ENCODE results near the gene PCGF2. TPM values are rescaled to one million over a fixed set of nuclear protein-coding genes. Genes with fewer than 3 reads are reported as not detected.
A peak's percentile ranks its signal among the peaks of the same experiment; 100 is the strongest.

PCGF2 gene
- total RNA-seq, 1 donor from 2014 or later: 16.7 TPM

DNA sequence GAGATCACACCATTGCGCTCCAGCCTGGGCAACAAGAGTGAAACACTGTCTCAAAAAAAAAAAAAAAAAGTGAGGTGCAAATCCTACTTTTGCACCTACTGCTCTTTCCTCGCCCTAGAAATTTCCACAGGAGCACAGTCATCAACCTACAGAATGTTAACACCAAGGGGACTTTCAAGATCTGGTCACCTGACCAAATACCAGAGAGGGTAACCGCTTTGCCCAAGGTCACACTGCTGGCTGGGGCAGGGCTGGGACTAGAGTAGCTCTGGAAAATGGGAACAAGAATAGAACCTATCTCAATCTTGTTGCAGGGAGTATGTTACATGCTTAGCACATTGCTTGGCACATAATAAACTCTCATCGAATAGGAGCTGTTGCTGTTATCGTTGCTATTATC is 49.4 kb downstream of the PCGF2 start:
- Mint-ChIP-seq H3K27ac (no peak overlapping the region), H3K9me3 (peaks cover 2% of the 10 kb centered on the region), H3K36me3 (no peaks in the 10 kb centered on the region), H3K4me1 (peaks cover 26% of the 10 kb centered on the region), H3K4me3 (no peak overlapping the region), H3K27me3 (ENCODE audit: insufficient read depth, low read depth) (peaks cover 21% of the 10 kb centered on the region)
- H3K79me2 ChIP-seq (ENCODE audit: low read depth): no peaks in the 10 kb centered on the region
- H2AFZ ChIP-seq (replicated peaks): no peak overlapping the region
- TF ChIP-seq EZH2 (IDR thresholded peaks at IDR 0.05) (no peak), EZH2phosphoT487 (IDR thresholded peaks at IDR 0.05) (no peak), CTCF (IDR thresholded peaks at IDR 0.05) (no peak)
- no peaks in the 10 kb centered on the region for H3K9me3 ChIP-seq (ENCODE audit: low read depth)
- H3K36me3 ChIP-seq: no peaks in the 10 kb centered on the region
- H3K27ac ChIP-seq: no peak overlapping the region
- peaks cover 10% of the 10 kb centered on the region for H3K4me1 ChIP-seq
- no peak overlapping the region for H3K9ac ChIP-seq
- no peak for DNase-seq (ENCODE audit: low spot score)
- peaks cover 16% of the 10 kb centered on the region for H4K20me1 ChIP-seq (ENCODE audit: low read depth)
- H3K4me3 ChIP-seq: no peak overlapping the region
- peaks cover 43% of the 10 kb centered on the region for H3F3A ChIP-seq (ENCODE audit: low read depth)
- H3K27me3 ChIP-seq: peaks cover 86% of the 10 kb centered on the region
- no peak overlapping the region for H3K4me2 ChIP-seq

DNA sequence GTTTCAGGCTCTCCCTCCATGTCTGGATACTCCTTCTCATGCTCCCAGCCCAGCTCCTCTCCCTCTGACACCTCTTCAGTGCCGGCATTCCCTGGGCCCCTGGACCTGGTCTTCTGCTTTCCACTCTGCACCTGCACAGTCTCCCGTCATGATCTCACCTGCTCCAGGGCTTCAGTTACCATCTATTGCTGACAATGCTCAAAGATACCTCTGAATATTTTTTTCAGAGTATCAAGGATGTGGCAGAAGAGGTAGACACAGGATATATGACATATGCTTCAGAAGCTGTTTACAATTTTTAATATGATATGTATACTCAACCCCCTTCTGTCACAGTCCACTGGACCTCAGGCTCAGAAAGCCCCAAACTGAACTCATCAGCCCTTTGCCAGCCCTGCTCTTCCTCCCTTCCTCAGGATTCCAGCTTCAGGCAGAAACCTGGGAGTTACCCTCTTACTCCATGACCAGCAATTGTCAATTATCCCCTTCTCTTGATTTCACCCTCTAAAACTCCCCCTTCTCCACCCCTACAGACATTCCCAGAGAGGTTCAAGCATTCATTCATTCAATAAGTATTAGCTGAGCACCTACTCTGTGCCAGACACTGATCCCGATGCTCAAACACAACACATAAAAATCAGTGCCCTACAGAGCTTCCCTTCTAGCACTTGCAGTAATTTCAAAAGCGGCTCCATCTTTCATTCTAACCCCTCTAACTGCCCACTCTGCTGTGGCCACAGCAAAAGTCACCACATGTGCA is 50.9 kb downstream of the PCGF2 start:
- Histone ChIP-seq H3K4me3 (no peak overlapping the region), H3K4me1 (peaks cover 11% of the 10 kb centered on the region), H2AFZ (replicated peaks) (no peak overlapping the region), H4K20me1 (ENCODE audit: low read depth) (peaks cover 3% of the 10 kb centered on the region), H3F3A (ENCODE audit: low read depth) (peaks cover 30% of the 10 kb centered on the region), H3K36me3 (no peaks in the 10 kb centered on the region), H3K4me2 (no peak overlapping the region), H3K27ac (no peak overlapping the region), H3K9ac (no peak overlapping the region), H3K27me3 (peaks cover 76% of the 10 kb centered on the region), H3K79me2 (ENCODE audit: low read depth) (no peaks in the 10 kb centered on the region), H3K9me3 (ENCODE audit: low read depth) (no peaks in the 10 kb centered on the region)
- Mint-ChIP-seq H3K4me1 (peaks cover 21% of the 10 kb centered on the region), H3K9me3 (peaks cover 2% of the 10 kb centered on the region), H3K4me3 (no peak overlapping the region), H3K36me3 (no peaks in the 10 kb centered on the region), H3K27me3 (ENCODE audit: insufficient read depth, low read depth) (peaks cover 20% of the 10 kb centered on the region), H3K27ac (no peak overlapping the region)
- TF ChIP-seq EZH2 (IDR thresholded peaks at IDR 0.05) (no peak), CTCF (IDR thresholded peaks at IDR 0.05) (no peak), EZH2phosphoT487 (IDR thresholded peaks at IDR 0.05) (no peak)
- no peak for DNase-seq (ENCODE audit: low spot score)

DNA sequence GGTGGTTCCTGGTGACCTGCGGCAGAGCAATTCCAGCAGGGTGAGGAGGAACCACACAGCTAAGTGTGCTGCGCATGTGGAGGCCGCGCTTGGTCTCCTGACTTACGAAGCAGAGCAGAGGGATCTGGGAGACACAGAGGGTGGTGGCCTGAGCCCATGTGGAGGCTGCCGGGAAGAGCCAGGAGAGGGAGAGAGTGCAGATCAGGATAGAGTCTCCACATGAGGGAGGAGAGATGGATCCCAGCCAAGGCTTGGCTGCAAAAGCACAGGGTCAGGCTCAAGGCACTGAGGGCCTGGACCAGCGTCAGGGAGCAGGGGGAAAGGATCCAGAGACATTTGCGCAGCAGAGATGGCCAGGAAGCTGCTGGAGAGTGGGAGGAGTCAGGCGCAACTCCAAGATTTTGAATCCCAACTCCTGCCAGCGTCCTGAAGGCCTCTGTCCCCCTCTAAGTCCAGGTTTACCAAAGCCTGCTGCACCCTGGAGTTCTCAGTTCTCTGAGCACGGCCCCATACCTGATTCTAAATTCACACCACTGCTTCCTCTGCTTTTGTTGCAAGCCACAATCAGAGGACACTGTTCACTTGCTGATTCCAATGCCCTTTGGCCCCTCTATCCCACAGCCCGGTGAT is 54.3 kb downstream of the PCGF2 start:
- Mint-ChIP-seq H3K4me1 (peaks cover 17% of the 10 kb centered on the region), H3K27me3 (ENCODE audit: insufficient read depth, low read depth) (peaks cover 9% of the 10 kb centered on the region), H3K9me3 (peaks cover 2% of the 10 kb centered on the region), H3K4me3 (peak overlapping the region; percentile 8), H3K27ac (peak overlapping the region; percentile 76), H3K36me3 (no peaks in the 10 kb centered on the region)
- Histone ChIP-seq H3K27me3 (peaks cover 70% of the 10 kb centered on the region), H3K9ac (no peak overlapping the region), H2AFZ (replicated peaks) (peak overlapping the region; percentile 5), H3K4me1 (peaks cover 11% of the 10 kb centered on the region), H3F3A (ENCODE audit: low read depth) (peaks cover 15% of the 10 kb centered on the region), H3K9me3 (ENCODE audit: low read depth) (no peaks in the 10 kb centered on the region), H3K4me2 (peak overlapping the region; percentile 54), H3K36me3 (no peaks in the 10 kb centered on the region), H3K27ac (no peak overlapping the region), H3K4me3 (no peak overlapping the region), H4K20me1 (ENCODE audit: low read depth) (peaks cover 3% of the 10 kb centered on the region), H3K79me2 (ENCODE audit: low read depth) (no peaks in the 10 kb centered on the region)
- no peak for DNase-seq (ENCODE audit: low spot score)
- TF ChIP-seq EZH2phosphoT487 (IDR thresholded peaks at IDR 0.05) (no peak), CTCF (IDR thresholded peaks at IDR 0.05) (no peak), EZH2 (IDR thresholded peaks at IDR 0.05) (no peak)
